ENCODE data around the gene ZNF606. TPM values are rescaled to one million over a fixed set of nuclear protein-coding genes. Genes with fewer than 3 reads are reported as not detected.

Gene ZNF606
- polyA plus RNA-seq, 1 donor (not counting 4 experiments of a cell fraction or from before 2014, with no cell fraction given), result 3.5 TPM

GRCh38 chr19:57974434-57974833 lies 28.2 kb downstream of the ZNF606 start, which contains the start of gene C19orf18:
Gene C19orf18 (minus strand): TSS chr19:57974534. CDS start chr19:57974432, 102 bp downstream.
- Histone ChIP-seq H3K27ac (ENCODE audit: control insufficient read depth, insufficient read depth, low read length) (no peak within 1 kb of the TSS), H3K27me3 (ENCODE audit: control insufficient read depth, extremely low read depth, insufficient read depth, low read length) (no peaks in the 10 kb centered on the region), H4K20me1 (ENCODE audit: control insufficient read depth, extremely low read depth, insufficient read depth, low read length) (no peaks in the 10 kb centered on the region), H3K79me2 (ENCODE audit: control insufficient read depth, insufficient read depth, low read length) (no peaks in the 10 kb centered on the region), H3K36me3 (ENCODE audit: control insufficient read depth in 2 of 2, extremely low read depth in 1 of 2, insufficient read depth in 2 of 2, low read length in 2 of 2) (peaks cover 0 to 2% of the 10 kb centered on the region in 2 experiments), H3K4me1 (ENCODE audit: control insufficient read depth, extremely low read depth, insufficient read depth, low read length) (no peaks in the 10 kb centered on the region), H3K9me3 (ENCODE audit: control insufficient read depth, low read depth, low read length) (peaks cover 30% of the 10 kb centered on the region), H2AFZ (ENCODE audit: control insufficient read depth, low read length) (no peak within 1 kb of the TSS), H3K9me1 (ENCODE audit: control insufficient read depth, extremely low read depth, insufficient read depth, low read length) (no peaks in the 10 kb centered on the region), H3K9ac (ENCODE audit: control insufficient read depth, extremely low read depth, insufficient read depth, low read length) (no peak within 1 kb of the TSS), H3K4me2 (ENCODE audit: control insufficient read depth, extremely low read depth, insufficient read depth, low read depth, low read length) (no peak within 1 kb of the TSS), H3K4me3 (ENCODE audit: control insufficient read depth in 2 of 3, extremely low read depth in 1 of 3, insufficient read depth in 2 of 3, low read depth in 1 of 3, low read length in 3 of 3) (no peak within 1 kb of the TSS)
- FAIRE-seq (no peak), DNase-seq (ENCODE audit: low read depth, low spot score) (no peak)
- dilution Hi-C loops (cut with MboI; ENCODE audit: extremely low pct_ligation_motif_present, low sequenced_read_pairs), result no loop called here
- no peak for TF ChIP-seq CTCF (optimal IDR thresholded peaks at IDR 0.05 in 1 of 3, IDR thresholded peaks at IDR 0.05 in 1 of 3, conservative IDR thresholded peaks at IDR 0.05 in 1 of 3; ENCODE audit: extremely low read depth in 1 of 3, insufficient read depth in 2 of 3, low read length in 3 of 3)
- no peak for TF ChIP-seq EZH2 (IDR thresholded peaks at IDR 0.05; ENCODE audit: low read length)

GRCh38 chr19:57964761-57965160 lies 37.9 kb downstream of the ZNF606 start:
- H3K9me1 ChIP-seq (ENCODE audit: control insufficient read depth, extremely low read depth, insufficient read depth, low read length), result no peaks in the 10 kb centered on the region
- FAIRE-seq (no peak), DNase-seq (ENCODE audit: low read depth, low spot score) (no peak)
- H3K36me3 ChIP-seq (ENCODE audit: control insufficient read depth in 2 of 2, extremely low read depth in 1 of 2, insufficient read depth in 2 of 2, low read length in 2 of 2), result no peaks in the 10 kb centered on the region
- H3K9ac ChIP-seq (ENCODE audit: control insufficient read depth, extremely low read depth, insufficient read depth, low read length), result no peak overlapping the region
- TF ChIP-seq EZH2 (IDR thresholded peaks at IDR 0.05; ENCODE audit: low read length), result no peak
- TF ChIP-seq CTCF (optimal IDR thresholded peaks at IDR 0.05 in 1 of 3, IDR thresholded peaks at IDR 0.05 in 1 of 3, conservative IDR thresholded peaks at IDR 0.05 in 1 of 3; ENCODE audit: extremely low read depth in 1 of 3, insufficient read depth in 2 of 3, low read length in 3 of 3), result no peak
- no peak overlapping the region for H3K4me2 ChIP-seq (ENCODE audit: control insufficient read depth, extremely low read depth, insufficient read depth, low read depth, low read length)
- H3K27me3 ChIP-seq (ENCODE audit: control insufficient read depth, extremely low read depth, insufficient read depth, low read length), result no peaks in the 10 kb centered on the region
- no peaks in the 10 kb centered on the region for H4K20me1 ChIP-seq (ENCODE audit: control insufficient read depth, extremely low read depth, insufficient read depth, low read length)
- H2AFZ ChIP-seq (ENCODE audit: control insufficient read depth, low read length), result no peak overlapping the region
- H3K4me3 ChIP-seq (ENCODE audit: control insufficient read depth in 2 of 3, extremely low read depth in 1 of 3, insufficient read depth in 2 of 3, low read depth in 1 of 3, low read length in 3 of 3), result no peak overlapping the region
- dilution Hi-C loops (cut with MboI; ENCODE audit: extremely low pct_ligation_motif_present, low sequenced_read_pairs), result no loop called here
- H3K27ac ChIP-seq (ENCODE audit: control insufficient read depth, insufficient read depth, low read length), result no peak overlapping the region
- no peaks in the 10 kb centered on the region for H3K79me2 ChIP-seq (ENCODE audit: control insufficient read depth, insufficient read depth, low read length)
- no peaks in the 10 kb centered on the region for H3K4me1 ChIP-seq (ENCODE audit: control insufficient read depth, extremely low read depth, insufficient read depth, low read length)
- peaks cover 5% of the 10 kb centered on the region for H3K9me3 ChIP-seq (ENCODE audit: control insufficient read depth, low read depth, low read length)

Measured in keratinocyte (primary cell).